Right atrium auricular region (tissue), 2 donors: ENCODE results near the gene NDUFS8. TPM values are rescaled to one million over a fixed set of nuclear protein-coding genes. Genes with fewer than 3 reads are reported as not detected.

ENCODE experiments used
- DNase-seq: peaks from one replicate; pipeline ENCODE4 v3.0.0-alpha.2; 2019; ENCODE audit warnings: low spot score
- H3K27ac ChIP-seq, 2 donors: fragments of 200-600 bp; sonication (generic); 1 replicate in 1 of 2; 2 replicates in 1 of 2; pipeline ENCODE4 v1.5.1; 2016 to 2019
- H3K27me3 ChIP-seq, 2 donors: fragments of 200-600 bp; sonication (generic); one replicate each; pipeline versions ENCODE4 v1.5.1 to v1.6.0; 2017 to 2019
- H3K36me3 ChIP-seq: fragments of 200-600 bp; sonication (generic); one replicate; pipeline ENCODE4 v1.5.1; 2016
- H3K4me1 ChIP-seq, 2 donors: fragments of 200-600 bp; sonication (generic); one replicate each; pipeline versions ENCODE4 v1.5.1 to v1.6.0; 2017 to 2019
- H3K4me3 ChIP-seq, 2 donors: fragments of 200-600 bp; sonication (generic); 1 replicate in 1 of 2; 2 replicates in 1 of 2; pipeline ENCODE4 v1.5.1; 2017 to 2019; ENCODE audit warnings: mild to moderate bottlenecking in 1 of 2, moderate library complexity in 1 of 2
- H3K9me3 ChIP-seq, 2 donors: fragments of 200-600 bp; sonication (generic); one replicate each; pipeline ENCODE4 v1.5.1; 2019
- total RNA-seq, 2 donors: library from RNA; depleted of rRNA; stranded (reverse); fragments of >200 nt; gene quantifications; one replicate each; pipeline ENCODE4 v1.1.0, GENCODE V29; 2016
- TF ChIP-seq, protein P1 (sequence below), 2 donors: fragments of 200-600 bp; sonication (generic); IDR thresholded peaks; one replicate each; pipeline ENCODE4 v1.5.1; 2019; ENCODE audit warnings: antibody characterized with exemption in 2 of 2

NDUFS8 gene
- total RNA-seq, 2 donors from 2014 or later: 436 to 568 TPM

DNA sequence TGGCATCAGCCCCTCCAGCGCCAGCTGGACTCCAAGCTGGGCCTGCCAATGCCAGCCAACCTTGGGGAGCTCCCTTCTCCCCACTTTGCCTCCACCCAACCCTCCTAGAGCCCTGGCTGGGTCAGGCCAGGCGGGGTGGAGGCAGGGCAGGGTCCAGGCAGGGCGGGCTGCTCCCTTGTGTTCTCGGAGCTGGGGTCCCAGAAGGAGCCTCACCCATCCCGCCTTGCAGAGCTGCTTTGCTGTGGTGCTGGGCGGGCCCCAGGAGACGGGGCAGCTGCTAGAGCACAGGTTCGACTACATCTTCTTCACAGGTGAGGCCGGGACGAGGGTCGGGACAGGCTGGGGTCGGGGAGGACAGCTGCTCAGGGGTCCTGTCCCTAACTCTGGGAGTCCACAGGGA lies 11.0 kb upstream of the NDUFS8 start:
- Histone ChIP-seq H3K36me3 (no peaks in the 10 kb centered on the region), H3K27ac (no peak overlapping the region), H3K4me1 (peaks cover 0 to 9% of the 10 kb centered on the region in 2 donors), H3K4me3 (no peak overlapping the region), H3K9me3 (peaks cover 0 to 3% of the 10 kb centered on the region in 2 donors), H3K27me3 (no peaks in the 10 kb centered on the region)
- TF ChIP-seq, protein P1, sequence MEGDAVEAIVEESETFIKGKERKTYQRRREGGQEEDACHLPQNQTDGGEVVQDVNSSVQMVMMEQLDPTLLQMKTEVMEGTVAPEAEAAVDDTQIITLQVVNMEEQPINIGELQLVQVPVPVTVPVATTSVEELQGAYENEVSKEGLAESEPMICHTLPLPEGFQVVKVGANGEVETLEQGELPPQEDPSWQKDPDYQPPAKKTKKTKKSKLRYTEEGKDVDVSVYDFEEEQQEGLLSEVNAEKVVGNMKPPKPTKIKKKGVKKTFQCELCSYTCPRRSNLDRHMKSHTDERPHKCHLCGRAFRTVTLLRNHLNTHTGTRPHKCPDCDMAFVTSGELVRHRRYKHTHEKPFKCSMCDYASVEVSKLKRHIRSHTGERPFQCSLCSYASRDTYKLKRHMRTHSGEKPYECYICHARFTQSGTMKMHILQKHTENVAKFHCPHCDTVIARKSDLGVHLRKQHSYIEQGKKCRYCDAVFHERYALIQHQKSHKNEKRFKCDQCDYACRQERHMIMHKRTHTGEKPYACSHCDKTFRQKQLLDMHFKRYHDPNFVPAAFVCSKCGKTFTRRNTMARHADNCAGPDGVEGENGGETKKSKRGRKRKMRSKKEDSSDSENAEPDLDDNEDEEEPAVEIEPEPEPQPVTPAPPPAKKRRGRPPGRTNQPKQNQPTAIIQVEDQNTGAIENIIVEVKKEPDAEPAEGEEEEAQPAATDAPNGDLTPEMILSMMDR (IDR thresholded peaks at IDR 0.05): no peak
- no peak for DNase-seq

DNA sequence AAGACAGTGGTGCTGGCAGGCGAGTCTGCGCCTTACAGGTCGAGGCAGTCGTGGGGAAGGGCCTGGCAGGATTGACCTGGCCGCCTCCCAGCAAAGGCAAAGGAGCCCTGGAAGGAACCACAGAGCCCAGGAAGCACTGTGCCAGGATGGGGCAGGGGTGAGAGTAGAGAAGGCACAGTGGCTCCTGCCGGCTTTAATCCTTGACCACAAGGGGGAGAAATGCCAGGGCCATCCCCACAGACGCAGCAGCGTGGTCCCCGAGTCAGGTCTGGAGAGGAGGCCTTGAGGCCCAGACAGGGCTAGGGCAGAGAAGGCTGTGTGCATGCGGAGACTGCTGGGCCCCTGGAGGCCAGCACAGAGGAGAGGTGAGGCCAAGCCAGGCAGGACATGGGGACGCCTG lies 9.9 kb upstream of the NDUFS8 start:
- Histone ChIP-seq H3K4me3 (no peak overlapping the region), H3K27ac (no peak overlapping the region), H3K27me3 (no peaks in the 10 kb centered on the region), H3K4me1 (peaks cover 0 to 9% of the 10 kb centered on the region in 2 donors), H3K9me3 (peaks cover 0 to 7% of the 10 kb centered on the region in 2 donors), H3K36me3 (no peaks in the 10 kb centered on the region)
- no peak for DNase-seq
- TF ChIP-seq, protein P1 (IDR thresholded peaks at IDR 0.05): peak in 1 of 2 donors; percentile 41

DNA sequence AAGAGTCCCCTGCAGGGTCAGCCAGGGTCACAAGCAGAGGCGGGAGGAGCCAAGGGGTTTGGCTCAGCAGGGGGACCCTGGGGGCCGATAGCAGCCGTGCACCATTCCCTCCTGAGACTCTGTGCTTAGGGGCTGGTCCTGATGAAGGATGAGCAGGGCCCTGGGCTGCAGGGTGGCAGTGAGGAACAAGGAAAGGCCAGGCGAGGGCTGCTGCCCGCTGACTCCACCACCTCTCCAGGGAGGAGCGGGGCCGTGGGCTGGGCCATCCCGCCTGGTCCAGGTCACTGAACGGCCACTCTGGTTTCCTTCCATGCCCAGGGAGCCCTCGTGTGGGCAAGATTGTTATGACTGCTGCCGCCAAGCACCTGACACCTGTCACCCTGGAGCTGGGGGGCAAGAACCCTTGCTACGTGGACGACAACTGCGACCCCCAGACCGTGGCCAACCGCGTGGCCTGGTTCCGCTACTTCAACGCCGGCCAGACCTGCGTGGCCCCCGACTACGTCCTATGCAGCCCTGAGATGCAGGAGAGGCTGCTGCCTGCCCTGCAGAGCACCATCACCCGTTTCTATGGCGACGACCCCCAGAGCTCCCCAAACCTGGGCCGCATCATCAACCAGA lies 9.2 kb upstream of the NDUFS8 start:
- Histone ChIP-seq H3K9me3 (peaks cover 0 to 7% of the 10 kb centered on the region in 2 donors), H3K4me3 (no peak overlapping the region), H3K27me3 (no peaks in the 10 kb centered on the region), H3K36me3 (no peaks in the 10 kb centered on the region), H3K4me1 (peaks cover 0 to 9% of the 10 kb centered on the region in 2 donors), H3K27ac (no peak overlapping the region)
- TF ChIP-seq, protein P1 (IDR thresholded peaks at IDR 0.05): no peak
- DNase-seq: no peak

DNA sequence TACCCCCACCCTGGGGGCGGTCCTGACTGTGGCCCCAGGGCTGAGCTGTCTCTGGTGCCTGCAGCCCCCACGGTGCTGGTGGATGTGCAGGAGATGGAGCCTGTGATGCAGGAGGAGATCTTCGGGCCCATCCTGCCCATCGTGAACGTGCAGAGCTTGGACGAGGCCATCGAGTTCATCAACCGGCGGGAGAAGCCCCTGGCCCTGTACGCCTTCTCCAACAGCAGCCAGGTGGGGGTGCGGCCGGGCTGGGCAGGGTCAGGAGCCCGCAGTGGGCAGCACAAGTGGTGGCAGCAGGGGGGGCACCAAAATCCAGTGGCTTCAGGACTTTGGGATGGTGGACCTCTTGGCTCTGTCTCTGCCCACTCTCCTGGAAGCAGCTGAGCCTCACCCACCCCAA lies 8.0 kb upstream of the NDUFS8 start:
- no peaks in the 10 kb centered on the region for H3K4me1 ChIP-seq
- no peak overlapping the region for H3K27ac ChIP-seq
- no peaks in the 10 kb centered on the region for H3K27me3 ChIP-seq
- peaks cover 0 to 7% of the 10 kb centered on the region in 2 donors for H3K9me3 ChIP-seq
- H3K36me3 ChIP-seq: no peaks in the 10 kb centered on the region
- no peak for DNase-seq
- TF ChIP-seq, protein P1 (IDR thresholded peaks at IDR 0.05): no peak
- no peak overlapping the region for H3K4me3 ChIP-seq

DNA sequence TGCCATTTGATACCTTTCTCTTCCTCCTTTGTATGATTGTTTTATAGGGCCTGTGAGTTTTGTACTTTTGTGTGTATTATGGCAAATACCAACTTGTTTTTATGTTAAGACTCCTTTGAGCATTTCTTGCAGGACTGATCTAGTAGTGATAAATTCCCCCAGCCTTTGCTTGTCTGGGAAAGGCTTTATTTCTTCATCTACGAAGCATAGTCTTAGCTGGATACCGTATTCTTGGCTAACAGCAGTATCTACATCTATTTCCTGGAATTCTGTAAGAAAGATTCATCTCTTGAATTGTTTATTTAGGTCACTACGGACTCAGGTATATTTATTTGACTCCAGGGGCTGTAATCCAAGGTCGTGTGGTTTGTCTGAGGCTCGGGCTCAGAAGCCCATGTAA lies 6.0 kb upstream of the NDUFS8 start:
- Histone ChIP-seq H3K9me3 (peaks cover 0 to 7% of the 10 kb centered on the region in 2 donors), H3K4me1 (peaks cover 0 to 5% of the 10 kb centered on the region in 2 donors), H3K4me3 (no peak overlapping the region), H3K27me3 (no peaks in the 10 kb centered on the region), H3K27ac (no peak overlapping the region), H3K36me3 (no peaks in the 10 kb centered on the region)
- DNase-seq: no peak
- TF ChIP-seq, protein P1 (IDR thresholded peaks at IDR 0.05): no peak

DNA sequence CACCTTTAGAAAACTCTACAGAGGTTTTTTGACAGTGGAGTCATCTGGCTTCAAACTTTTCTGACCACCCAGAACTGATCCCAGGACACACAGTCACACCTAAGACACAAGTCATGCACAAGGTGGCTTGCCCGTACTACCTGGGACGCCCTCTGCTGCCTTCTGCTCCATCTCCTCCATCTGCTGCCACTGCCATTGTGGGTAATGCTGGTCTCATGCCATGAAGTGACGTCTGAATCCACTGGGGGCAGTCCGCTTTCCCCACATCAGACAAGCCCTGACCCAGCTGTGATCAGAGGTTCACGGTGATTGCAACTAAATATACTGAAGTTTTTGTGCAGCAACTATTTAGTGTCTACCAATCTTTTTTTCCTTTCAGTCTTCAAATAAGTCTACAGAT lies 5.4 kb upstream of the NDUFS8 start:
- H3K36me3 ChIP-seq: no peaks in the 10 kb centered on the region
- TF ChIP-seq, protein P1 (IDR thresholded peaks at IDR 0.05): no peak
- peaks cover 0 to 7% of the 10 kb centered on the region in 2 donors for H3K9me3 ChIP-seq

More for the DNA sequence above, 5.4 kb upstream of the NDUFS8 start:
- DNase-seq: no peak
- no peaks in the 10 kb centered on the region for H3K27me3 ChIP-seq
- H3K4me3 ChIP-seq: no peak overlapping the region
- H3K4me1 ChIP-seq: peaks cover 0 to 9% of the 10 kb centered on the region in 2 donors
- no peak overlapping the region for H3K27ac ChIP-seq
